HepG2 (cell line): ENCODE measurements around the gene PRRT2. TPM values are rescaled to one million over a fixed set of nuclear protein-coding genes. Genes with fewer than 3 reads are reported as not detected.

Experiments
- ARID2 ChIP-seq: sonication (generic); formaldehyde crosslinking; IDR thresholded peaks from 2 replicates; pipeline ENCODE4 v1.8.1; 2022; ENCODE audit warnings: mild to moderate bottlenecking, missing genetic modification reagents, borderline replicate concordance
- ATF7 ChIP-seq, 2 experiments: fragments of 450-650 bp in 1 of 2; sonication (generic) in 1 of 2; formaldehyde crosslinking in 1 of 2; IDR thresholded peaks; 2 replicates each; pipeline versions ENCODE4 v1.4.0 to v1.6.1; 2016 to 2020; ENCODE audit warnings: antibody characterized with exemption in 1 of 2, mild to moderate bottlenecking in 1 of 2, missing genetic modification reagents in 1 of 2
- FOXA1 ChIP-seq, 2 experiments: fragments of 450-650 bp in 1 of 2; sonication (generic) in 1 of 2; formaldehyde crosslinking in 1 of 2; IDR thresholded peaks; 2 replicates each; pipeline versions ENCODE4 v1.4.0 to v1.6.1; 2016 to 2020; ENCODE audit warnings: missing genetic modification reagents in 1 of 2
- HMGA1 ChIP-seq: sonication (generic); formaldehyde crosslinking; conservative IDR thresholded peaks from 2 replicates; pipeline ENCODE4 v1.4.0; 2020; ENCODE audit warnings: missing genetic modification reagents
- KAT8 ChIP-seq: IDR thresholded peaks from 2 replicates; pipeline ENCODE4 v1.6.1; 2016; ENCODE audit warnings: missing genetic modification reagents, missing compliant biosample characterization
- NCOA5 ChIP-seq: sonication (generic); formaldehyde crosslinking; IDR thresholded peaks from 2 replicates; pipeline ENCODE4 v1.4.0; 2020; ENCODE audit warnings: missing genetic modification reagents
- PCBP1 ChIP-seq: fragments of 200-400 bp; formaldehyde crosslinking; IDR thresholded peaks from 2 replicates; pipeline ENCODE4 v1.6.1; 2017; ENCODE audit warnings: mild to moderate bottlenecking, low read depth, low read length, borderline replicate concordance
- SRF ChIP-seq: IDR thresholded peaks from 2 replicates; pipeline ENCODE4 v1.6.1; 2011; ENCODE audit warnings: mild to moderate bottlenecking, low read depth, low read length, moderate library complexity
- ZBED4 ChIP-seq: sonication (generic); formaldehyde crosslinking; IDR thresholded peaks from 2 replicates; pipeline ENCODE4 v1.4.0; 2020; ENCODE audit warnings: missing genetic modification reagents, borderline replicate concordance
- ZBTB42 ChIP-seq: sonication (generic); formaldehyde crosslinking; IDR thresholded peaks from 2 replicates; pipeline ENCODE4 v1.5.0; 2020; ENCODE audit warnings: mild to moderate bottlenecking, missing genetic modification reagents
- ZNF484 ChIP-seq: sonication (generic); formaldehyde crosslinking; IDR thresholded peaks from 2 replicates; pipeline ENCODE4 v1.5.1; 2020; ENCODE audit warnings: mild to moderate bottlenecking, low read depth, missing genetic modification reagents, borderline replicate concordance
- ZNF552 ChIP-seq: sonication (generic); formaldehyde crosslinking; IDR thresholded peaks from 2 replicates; pipeline ENCODE4 v1.9.0; 2022; ENCODE audit warnings: missing genetic modification reagents, mild to moderate bottlenecking, borderline replicate concordance
- ZNF710 ChIP-seq: sonication (generic); formaldehyde crosslinking; IDR thresholded peaks from 2 replicates; pipeline ENCODE4 v1.5.0; 2020; ENCODE audit warnings: mild to moderate bottlenecking, missing genetic modification reagents, borderline replicate concordance
- ZNF724P ChIP-seq: sonication (generic); formaldehyde crosslinking; IDR thresholded peaks from 2 replicates; pipeline ENCODE4 v1.8.0; 2022; ENCODE audit warnings: missing genetic modification reagents, borderline replicate concordance
- ZNF777 ChIP-seq: sonication (generic); formaldehyde crosslinking; IDR thresholded peaks from 2 replicates; pipeline ENCODE4 v1.4.0; 2020; ENCODE audit warnings: missing genetic modification reagents
- ZNF800 ChIP-seq: sonication (generic); formaldehyde crosslinking; IDR thresholded peaks from 2 replicates; pipeline ENCODE4 v1.4.0; 2020; ENCODE audit warnings: missing genetic modification reagents
- ZNF878 ChIP-seq: sonication (generic); formaldehyde crosslinking; IDR thresholded peaks from 2 replicates; pipeline ENCODE4 v1.8.1; 2023; ENCODE audit warnings: mild to moderate bottlenecking, missing genetic modification reagents, moderate library complexity
- ZNF891 ChIP-seq: sonication (generic); formaldehyde crosslinking; IDR thresholded peaks from 2 replicates; pipeline ENCODE4 v1.5.0; 2020; ENCODE audit warnings: mild to moderate bottlenecking, missing genetic modification reagents
- polyA plus RNA-seq, 8 experiments: library from polyadenylated mRNA; depleted of rRNA in 3 of 8; stranded (reverse) in 7 of 8; unstranded in 1 of 8; fragments of >200 nt; fragmentation: Illumina TruSeq in 4 of 8; extraction: Trizol in 4 of 8; gene quantifications; 2 replicates each; pipeline versions ENCODE4 v1.2.1 to v1.2.3, GENCODE V29; 2011 to 2016; ENCODE audit warnings: low read depth in 4 of 8, missing spikeins in 1 of 8, mixed read lengths in 1 of 8; ENCODE audit not compliant: insufficient read depth in 1 of 8
- total RNA-seq, 5 experiments: library from RNA; depleted of rRNA; stranded (reverse); fragments of >200 nt; fragmentation: Illumina TruSeq; extraction: Trizol; gene quantifications; 2 replicates each; pipeline ENCODE4 v1.2.3, GENCODE V29; 2016; ENCODE audit warnings: low read depth in 1 of 5
- TF ChIP-seq, protein P1 (sequence below): IDR thresholded peaks from 2 replicates; pipeline ENCODE4 v1.6.1; 2018; ENCODE audit warnings: missing genetic modification reagents, mild to moderate bottlenecking, missing compliant biosample characterization

Gene PRRT2
- total and polyA plus RNA-seq, 2 of the 13 experiments (the other 11 are each of a cell fraction or from before 2014, with no cell fraction given) = 0.51 to 1.1 TPM

DNA sequence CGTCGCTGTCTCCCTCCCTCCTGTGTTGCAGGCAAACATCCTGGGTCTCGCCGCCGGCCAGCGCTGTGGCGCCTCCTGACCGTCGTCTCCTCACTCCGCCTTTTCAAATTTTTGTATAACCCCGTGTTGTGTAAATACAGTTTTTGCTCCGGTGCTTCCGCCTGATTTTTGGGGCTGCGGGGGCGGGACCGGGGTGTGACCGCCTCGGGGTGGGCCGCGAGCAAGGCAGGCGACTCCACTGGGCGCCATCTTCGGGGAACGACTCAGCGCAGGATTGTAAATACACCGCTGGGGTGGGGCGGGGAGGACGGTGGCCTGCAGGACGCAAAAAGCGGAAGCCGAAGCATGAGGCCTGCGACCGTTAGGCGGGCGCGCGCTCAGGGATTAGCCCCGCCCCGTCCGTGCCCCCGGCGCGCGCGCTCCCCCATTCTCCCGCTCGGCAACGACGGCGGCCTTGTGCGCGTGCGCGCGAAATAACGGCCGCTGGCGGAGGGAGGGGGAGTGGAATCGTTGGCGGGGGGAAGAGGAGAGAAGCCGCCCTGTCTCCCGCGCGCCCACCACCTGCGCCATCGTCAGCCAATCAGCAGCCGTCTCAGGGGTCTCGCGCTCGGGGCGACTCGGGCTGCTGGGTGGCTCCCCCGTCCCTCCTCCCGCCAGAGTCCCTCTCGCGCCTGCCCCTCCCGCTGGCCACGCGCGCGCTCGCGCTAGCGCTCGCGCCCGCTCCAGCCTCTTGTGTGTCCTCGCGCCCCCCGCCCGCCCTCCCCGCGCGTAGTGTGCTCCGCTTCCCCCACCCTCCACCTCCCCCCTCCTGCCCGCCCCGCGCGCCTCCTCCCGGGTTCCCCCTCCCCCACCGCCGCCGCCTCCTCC lies 6.5 kb upstream of the PRRT2 start (continued):
- peak; percentile 96 for TF ChIP-seq ZNF878 (CRISPR knock-in tag)
- TF ChIP-seq ARID2 (CRISPR knock-in tag) = peak; percentile 92; the same call in 1 of the 2 replicates
- peak; percentile 93; the same call in 1 of the 2 replicates for TF ChIP-seq ZNF724P (CRISPR knock-in tag)
- TF ChIP-seq FOXA1 (IDR thresholded peaks at IDR 0.05) = no peak
- peak; percentile 97 for TF ChIP-seq FOXA1 (CRISPR knock-in tag; IDR thresholded peaks at IDR 0.05)
- peak; percentile 56; the same call in 1 of the 2 replicates for TF ChIP-seq ZNF777 (CRISPR knock-in tag)
- peak; percentile 93; the same call in 1 of the 2 replicates for TF ChIP-seq ZNF552 (CRISPR knock-in tag)
- TF ChIP-seq KAT8 (CRISPR knock-in tag) = peak; percentile 97
- peak; percentile 97 for TF ChIP-seq ZNF891 (CRISPR knock-in tag)
- peak; percentile 79; the same call in 1 of the 2 replicates for TF ChIP-seq ZBED4 (CRISPR knock-in tag)
- TF ChIP-seq ZNF710 (CRISPR knock-in tag) = peak; percentile 62; the same call in 1 of the 2 replicates
- no peak for TF ChIP-seq HMGA1 (CRISPR knock-in tag)
- 0 out of 2 replicates have a peak, but pooled peaks have one; percentile 49 for TF ChIP-seq NCOA5 (CRISPR knock-in tag)
- peak; percentile 85 for TF ChIP-seq ZNF800 (CRISPR knock-in tag)
- TF ChIP-seq SRF = no peak
- TF ChIP-seq, protein P1, sequence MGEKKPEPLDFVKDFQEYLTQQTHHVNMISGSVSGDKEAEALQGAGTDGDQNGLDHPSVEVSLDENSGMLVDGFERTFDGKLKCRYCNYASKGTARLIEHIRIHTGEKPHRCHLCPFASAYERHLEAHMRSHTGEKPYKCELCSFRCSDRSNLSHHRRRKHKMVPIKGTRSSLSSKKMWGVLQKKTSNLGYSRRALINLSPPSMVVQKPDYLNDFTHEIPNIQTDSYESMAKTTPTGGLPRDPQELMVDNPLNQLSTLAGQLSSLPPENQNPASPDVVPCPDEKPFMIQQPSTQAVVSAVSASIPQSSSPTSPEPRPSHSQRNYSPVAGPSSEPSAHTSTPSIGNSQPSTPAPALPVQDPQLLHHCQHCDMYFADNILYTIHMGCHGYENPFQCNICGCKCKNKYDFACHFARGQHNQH = peak; percentile 90
- no peak for TF ChIP-seq ZNF484
- TF ChIP-seq ZBTB42 = peak; percentile 80; the same call in 1 of the 2 replicates
- no peak; the same call in 1 of the 2 replicates for TF ChIP-seq PCBP1
- no peak for TF ChIP-seq ATF7 (IDR thresholded peaks at IDR 0.05)
- no peak; the same call in 1 of the 2 replicates for TF ChIP-seq ATF7 (CRISPR knock-in tag; IDR thresholded peaks at IDR 0.05)
